Endothelial cell of umbilical vein (primary cell): ENCODE results near the gene SLC38A9. TPM values are rescaled to one million over a fixed set of nuclear protein-coding genes. Genes with fewer than 3 reads are reported as not detected.

Experiments
- BruUV-seq: library from RNA; stranded (reverse); fragments of 400-500 nt; replicated peaks from 2 replicates; lab custom pipeline; 2021; lab: Mats Ljungman, UMichigan
- CTCF ChIA-PET: fragments of 300-600, 350-600 bp; sonication (Branson Sonifier 250); formaldehyde crosslinking; loops from one replicate; lab custom pipeline; 2021; ENCODE audit warnings: antibody characterized with exemption, inconsistent platforms; lab: Charles Lee
- POLR2A ChIA-PET: fragments of 300-600, 350-600 bp; sonication (Branson Sonifier 250); formaldehyde crosslinking; loops from one replicate; lab custom pipeline; 2021; ENCODE audit warnings: antibody characterized with exemption, inconsistent platforms; lab: Charles Lee
- DNase-seq: peaks from one replicate; pipeline ENCODE4 v3.0.0-alpha.2; 2011; ENCODE audit warnings: low read depth, low spot score
- FAIRE-seq: peaks from 2 replicates; lab custom pipeline; 2011; peaks lifted over from hg19 to GRCh38; lab: Jason Lieb, UNC
- H2AFZ ChIP-seq: 2 replicates; pipeline ENCODE4 v1.6.0; 2012; ENCODE audit warnings: low read depth, low read length, control low read depth, inconsistent platforms
- H3K27ac ChIP-seq: 2 replicates; pipeline ENCODE4 v1.5.1; 2011; ENCODE audit warnings: low read depth, mild to moderate bottlenecking, control low read depth, low read length, moderate library complexity; ENCODE audit not compliant: insufficient read depth
- H3K27me3 ChIP-seq, 2 experiments: 2 replicates each; pipeline versions ENCODE4 v1.6.0 to v1.6.1; 2011; ENCODE audit warnings: low read length in 2 of 2, mixed read lengths in 1 of 2; ENCODE audit not compliant: control insufficient read depth in 2 of 2, insufficient read depth in 2 of 2
- H3K36me3 ChIP-seq, 2 experiments: 2 replicates in 1 of 2; 3 replicates in 1 of 2; pipeline ENCODE4 v1.5.1; 2011; ENCODE audit warnings: low read length in 2 of 2, mild to moderate bottlenecking in 1 of 2, moderate library complexity in 1 of 2; ENCODE audit not compliant: control insufficient read depth in 2 of 2, insufficient read depth in 2 of 2; ENCODE audit errors: extremely low read depth in 1 of 2
- H3K4me1 ChIP-seq: 3 replicates; pipeline ENCODE4 v1.5.1; 2011; ENCODE audit warnings: mild to moderate bottlenecking, low read length; ENCODE audit not compliant: control insufficient read depth, insufficient read depth; ENCODE audit errors: extremely low read depth
- H3K4me2 ChIP-seq: 2 replicates; pipeline ENCODE4 v1.6.1; 2011; ENCODE audit warnings: low read length, control low read depth, mixed read lengths; ENCODE audit not compliant: insufficient read depth
- H3K4me3 ChIP-seq, 3 experiments: fragments of 200-600 bp in 1 of 3; sonication (generic), shearing (Covaris generic) in 1 of 3; replicated peaks in 1 of 3; 2 replicates each; pipeline ENCODE4 v1.5.1; 2011 to 2016; ENCODE audit warnings: control low read depth in 3 of 3, low read length in 3 of 3, mild to moderate bottlenecking in 2 of 3, inconsistent platforms in 1 of 3, low read depth in 1 of 3, moderate library complexity in 1 of 3; ENCODE audit not compliant: insufficient read depth in 1 of 3
- H3K79me2 ChIP-seq: 2 replicates; pipeline ENCODE4 v1.6.0; 2012; ENCODE audit warnings: low read length, inconsistent platforms; ENCODE audit not compliant: control insufficient read depth, insufficient read depth
- H3K9ac ChIP-seq: replicated peaks from 2 replicates; pipeline ENCODE3; 2011; ENCODE audit warnings: low read length, control low read depth; ENCODE audit not compliant: insufficient read depth; ENCODE audit errors: extremely low read depth
- H3K9me1 ChIP-seq: replicated peaks from 3 replicates; pipeline ENCODE4 v1.6.0; 2011; ENCODE audit warnings: mild to moderate bottlenecking, low read length; ENCODE audit not compliant: control insufficient read depth, insufficient read depth; ENCODE audit errors: extremely low read depth
- H3K9me3 ChIP-seq: replicated peaks from 2 replicates; pipeline ENCODE4 v1.5.1; 2012; ENCODE audit warnings: low read length, inconsistent platforms; ENCODE audit not compliant: control insufficient read depth, insufficient read depth
- H4K20me1 ChIP-seq: replicated peaks from 2 replicates; pipeline ENCODE3; 2011; ENCODE audit warnings: mild to moderate bottlenecking, low read length; ENCODE audit not compliant: control insufficient read depth, insufficient read depth; ENCODE audit errors: extremely low read depth
- CTCF ChIP-seq, 2 donors: IDR thresholded peaks; 1 replicate in 1 of 2; 2 replicates in 1 of 2; pipeline ENCODE4 v1.5.1; 2011; ENCODE audit warnings: low read length in 2 of 2, mild to moderate bottlenecking in 2 of 2, moderate library complexity in 2 of 2, control low read depth in 1 of 2, inconsistent platforms in 1 of 2, low read depth in 1 of 2; ENCODE audit not compliant: insufficient read depth in 1 of 2; ENCODE audit errors: extremely low read depth in 1 of 2
- EZH2 ChIP-seq: IDR thresholded peaks from 2 replicates; pipeline ENCODE4 v1.6.1; 2012; ENCODE audit warnings: borderline replicate concordance, low read depth, mild to moderate bottlenecking, moderate library complexity, low read length, inconsistent platforms; ENCODE audit not compliant: severe bottlenecking
- FOS ChIP-seq: IDR thresholded peaks from 2 replicates; pipeline ENCODE4 v1.6.1; 2011; ENCODE audit warnings: mild to moderate bottlenecking, low read length, moderate library complexity, borderline replicate concordance; ENCODE audit not compliant: insufficient read depth
- GATA2 ChIP-seq: IDR thresholded peaks from 2 replicates; pipeline ENCODE4 v1.7.0; 2011; ENCODE audit warnings: low read depth, mild to moderate bottlenecking, moderate library complexity, mixed read lengths, low read length; ENCODE audit not compliant: insufficient read length, insufficient read depth
- JUN ChIP-seq: IDR thresholded peaks from 2 replicates; pipeline ENCODE4 v1.6.1; 2011; ENCODE audit warnings: borderline replicate concordance, low read depth; ENCODE audit not compliant: insufficient read length, insufficient read depth
- MAX ChIP-seq: IDR thresholded peaks from 2 replicates; pipeline ENCODE4 v1.6.1; 2011; ENCODE audit not compliant: insufficient read depth, insufficient read length
- MYC ChIP-seq: IDR thresholded peaks from one replicate; pipeline ENCODE4 v1.6.1; 2011; ENCODE audit warnings: mild to moderate bottlenecking, low read depth, low read length
- POLR2A ChIP-seq: IDR thresholded peaks from 2 replicates; pipeline ENCODE4 v1.6.1; 2012; ENCODE audit warnings: low read depth, mild to moderate bottlenecking, control low read depth, low read length
- POLR2AphosphoS5 ChIP-seq: IDR thresholded peaks from 2 replicates; pipeline ENCODE4 v1.6.1; 2012; ENCODE audit warnings: low read depth, mild to moderate bottlenecking, control low read depth, low read length, moderate library complexity; ENCODE audit not compliant: insufficient read depth
- dilution Hi-C: fragments of 300-500 bp; cut with MboI; formaldehyde crosslinking; loops from one replicate; pipeline ENCODE4 v1.15.0; 2019; ENCODE audit warnings: low sequenced_read_pairs; ENCODE audit not compliant: extremely low pct_ligation_motif_present
- intact Hi-C: fragments of 100-400 bp; cut with micrococcal nuclease; formaldehyde crosslinking; loops from one replicate; pipeline ENCODE4 v1.10.0; 2022
- polyA plus RNA-seq, 4 experiments: library from polyadenylated mRNA; depleted of rRNA in 3 of 4; stranded (reverse) in 3 of 4; unstranded in 1 of 4; fragments of >200 nt; gene quantifications; 2 replicates each; pipeline versions ENCODE4 v1.2.1 to v1.2.3, GENCODE V29; 2011 to 2012; ENCODE audit warnings: missing spikeins in 1 of 4
- total RNA-seq: library from RNA; stranded (reverse); gene quantifications from 2 replicates; pipeline ENCODE4 v1.2.3, GENCODE V29; 2021

Gene SLC38A9
- total and polyA plus RNA-seq, 2 donors (not counting 3 experiments of a cell fraction or from before 2014, with no cell fraction given), result 14.1 to 24.9 TPM

- Histone ChIP-seq H3K36me3 (no peaks in the 10 kb centered on the region), H3K4me2 (no peak overlapping the region), H3K79me2 (no peaks in the 10 kb centered on the region), H3K9ac (no peak overlapping the region), H3K27me3 (no peaks in the 10 kb centered on the region), H4K20me1 (no peaks in the 10 kb centered on the region), H3K9me1 (no peaks in the 10 kb centered on the region), H3K4me1 (no peaks in the 10 kb centered on the region), H3K9me3 (no peaks in the 10 kb centered on the region), H3K27ac (no peak overlapping the region), H3K4me3 (no peak overlapping the region), H2AFZ (no peak overlapping the region)
- dilution Hi-C loops, result no loop called here
- FAIRE-seq, result peak; percentile 55
- intact Hi-C loops, result no loop called here
- ChIA-PET CTCF (interaction anchor here (0.6 to 2.1 kb wide), 3 partner anchors 10 to 263 kb away, joined by 3 to 4 read pairs (median 3); no protein-coding TSS in a partner anchor), POLR2A (interaction anchor here (0.6 kb wide), 1 partner anchor 10 kb away, joined by 6 read pairs; no protein-coding TSS in a partner anchor)
- BruUV-seq, result no TSS peak
- DNase-seq, result peak; percentile 41
- TF ChIP-seq FOS (peak; percentile 36), CTCF (IDR thresholded peaks at IDR 0.05; ENCODE audit: extremely low read depth in 1 of 2, insufficient read depth in 1 of 2, low read depth in 1 of 2, low read length in 2 of 2) (no peak), MAX (no peak)
Observed at GRCh38 chr5:55668356-55668755, 43.8 kb downstream of the SLC38A9 start.

- Histone ChIP-seq H3K9me1 (no peaks in the 10 kb centered on the region), H3K4me2 (no peak overlapping the region), H3K36me3 (no peaks in the 10 kb centered on the region), H4K20me1 (no peaks in the 10 kb centered on the region), H2AFZ (no peak overlapping the region), H3K9me3 (no peaks in the 10 kb centered on the region), H3K4me3 (no peak overlapping the region), H3K4me1 (no peaks in the 10 kb centered on the region), H3K79me2 (no peaks in the 10 kb centered on the region), H3K27me3 (no peaks in the 10 kb centered on the region), H3K9ac (no peak overlapping the region), H3K27ac (no peak overlapping the region)
- FAIRE-seq, result no peak
- TF ChIP-seq POLR2A, result no peak
- no peak for TF ChIP-seq MAX
- TF ChIP-seq GATA2, result no peak
- TF ChIP-seq FOS, result no peak
- no peak for TF ChIP-seq JUN
- no peak for TF ChIP-seq POLR2AphosphoS5
- TF ChIP-seq EZH2, result no peak
- no peak for TF ChIP-seq MYC
- no peak for TF ChIP-seq CTCF (IDR thresholded peaks at IDR 0.05; ENCODE audit: extremely low read depth in 1 of 2, insufficient read depth in 1 of 2, low read depth in 1 of 2, low read length in 2 of 2)
- CTCF ChIA-PET, result interaction anchor here (1.6 to 2.1 kb wide), 2 partner anchors 10 to 24 kb away, joined by 3 to 4 read pairs; no protein-coding TSS in a partner anchor
- POLR2A ChIA-PET, result interaction anchor here (0.6 kb wide), 1 partner anchor 10 kb away, joined by 6 read pairs; no protein-coding TSS in a partner anchor
- no TSS peak for BruUV-seq
- dilution Hi-C loops, result no loop called here
- intact Hi-C loops, result no loop called here
- no peak for DNase-seq
Observed at GRCh38 chr5:55667938-55668337, 44.2 kb downstream of the SLC38A9 start.
